Cardiac ventricle fibroblast (primary cell): ENCODE results near the gene TAS2R5. TPM values are rescaled to one million over a fixed set of nuclear protein-coding genes. Genes with fewer than 3 reads are reported as not detected.

Experiments
- total RNA-seq: library from RNA; depleted of rRNA; stranded (reverse); fragments of >200 nt; gene quantifications from 2 replicates; pipeline ENCODE4 v1.2.3, GENCODE V29; 2015

TAS2R5 gene, protein sequence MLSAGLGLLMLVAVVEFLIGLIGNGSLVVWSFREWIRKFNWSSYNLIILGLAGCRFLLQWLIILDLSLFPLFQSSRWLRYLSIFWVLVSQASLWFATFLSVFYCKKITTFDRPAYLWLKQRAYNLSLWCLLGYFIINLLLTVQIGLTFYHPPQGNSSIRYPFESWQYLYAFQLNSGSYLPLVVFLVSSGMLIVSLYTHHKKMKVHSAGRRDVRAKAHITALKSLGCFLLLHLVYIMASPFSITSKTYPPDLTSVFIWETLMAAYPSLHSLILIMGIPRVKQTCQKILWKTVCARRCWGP
- 0.44 and 1.3 TPM in 2 replicates for total RNA-seq

DNA sequence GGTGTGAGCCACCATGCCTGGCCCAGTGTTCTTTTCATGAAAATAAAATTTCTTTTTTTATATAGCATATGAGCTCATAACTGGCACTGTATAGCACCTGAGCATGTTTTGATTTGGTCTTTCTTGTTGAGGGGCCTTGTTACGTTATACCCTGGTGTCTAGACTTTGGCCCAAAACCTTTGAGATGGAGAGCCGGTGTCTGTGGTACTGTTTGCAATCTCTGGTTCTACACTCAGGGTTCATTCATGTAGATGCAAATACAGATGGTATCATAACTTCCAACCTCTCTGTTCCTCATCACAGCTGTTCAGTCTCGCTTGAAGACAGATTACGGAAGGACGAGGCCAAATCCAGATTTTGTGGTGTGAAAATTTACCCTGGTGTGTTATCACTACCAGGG, at the start of gene TAS2R5:
Gene TAS2R5 (plus strand): TSS at position 301 of the 400 bp plus-strand sequence. CDS start 145 bp downstream, outside the sequence.

DNA sequence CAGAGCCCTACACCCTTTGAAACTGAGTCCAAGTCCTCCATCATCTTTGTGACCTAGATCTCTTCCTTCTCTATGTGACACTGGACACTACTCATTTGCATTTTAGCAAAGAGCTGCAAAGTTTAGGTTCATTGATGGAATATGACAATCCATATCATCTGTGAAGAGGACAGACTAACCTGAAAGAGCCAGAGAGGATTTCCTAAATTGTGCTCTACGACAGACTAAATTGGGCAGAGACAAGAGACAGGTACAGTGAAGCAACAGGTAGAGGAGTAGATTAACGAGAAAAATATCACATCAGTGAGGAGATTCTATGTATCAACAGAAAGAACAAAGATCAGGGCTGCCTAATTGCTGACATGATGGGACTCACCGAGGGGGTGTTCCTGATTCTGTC, 26.2 kb upstream of the TAS2R5 start, which contains the start of gene TAS2R3:
Gene TAS2R3 (plus strand): TSS at position 301 of the 400 bp plus-strand sequence. CDS start 62 bp downstream, at position 363.

DNA sequence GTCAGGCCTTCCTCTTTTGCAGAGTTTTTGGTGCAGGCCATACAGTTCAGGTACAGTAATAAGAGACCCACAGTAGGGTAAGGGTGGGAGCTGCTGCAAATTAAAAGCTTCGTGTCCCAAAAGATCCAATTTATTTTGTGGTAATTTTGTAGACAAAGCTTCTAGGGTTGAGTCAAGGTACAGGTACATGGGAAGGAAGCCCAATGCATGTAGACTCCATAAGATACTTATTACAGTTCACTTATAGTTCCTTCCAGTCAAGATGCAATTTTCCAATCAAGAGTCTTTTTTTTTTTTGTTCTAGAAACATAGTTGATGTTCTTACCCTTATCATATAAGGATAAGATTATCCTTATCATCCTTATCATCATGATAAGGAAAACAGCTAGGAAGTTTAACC, 13.6 kb upstream of the TAS2R5 start, which contains the start of gene TAS2R4:
Gene TAS2R4 (plus strand): TSS at position 301 of the 400 bp plus-strand sequence. CDS start 1,815 bp downstream, outside the sequence.

Other genes with a start within 250 kb of the TAS2R5 start
- gene AGK, start 238.8 kb upstream of the TAS2R5 start, total RNA-seq = 12.5 and 15.2 TPM in 2 replicates
- gene DENND11, start 88.1 kb upstream of the TAS2R5 start, total RNA-seq = 3.6 and 4.0 TPM in 2 replicates
- not detected in 2 replicates for gene WEE2, start 81.9 kb upstream of the TAS2R5 start, total RNA-seq
- 113 and 169 TPM in 2 replicates for gene SSBP1, start 51.9 kb upstream of the TAS2R5 start, total RNA-seq
- gene TAS2R3, start 26.1 kb upstream of the TAS2R5 start, total RNA-seq = 0.54 and 0.69 TPM in 2 replicates
- gene TAS2R4, start 13.5 kb upstream of the TAS2R5 start, total RNA-seq = 0.12 and 0.29 TPM in 2 replicates
- gene PRSS37, start 51.3 kb downstream of the TAS2R5 start, total RNA-seq = not detected in 2 replicates
- not detected in 2 replicates for gene OR9A4, start 126.2 kb downstream of the TAS2R5 start, total RNA-seq
- not detected in 2 replicates for gene CLEC5A, start 156.8 kb downstream of the TAS2R5 start, total RNA-seq
- not detected in 2 replicates for gene TAS2R38, start 183.6 kb downstream of the TAS2R5 start, total RNA-seq
- not detected in 2 replicates for gene MGAM, start 205.7 kb downstream of the TAS2R5 start, total RNA-seq